Activated naive CD8-positive, alpha-beta T cell treated with anti-CD3 and anti-CD28 coated beads, Interleukin-2, amount 50 U/mL, for 16 hours (primary cell): Measurements from ENCODE around the gene BICRAL.
"Not testable (repeated sequence)": the region's sequence is repeated elsewhere in the genome, so short reads cannot be mapped to it uniquely, and the experiment has no call there.

ENCODE experiments used
- DNase-seq: peaks from one replicate; pipeline ENCODE4 v3.0.0-alpha.2; 2020; ENCODE audit warnings: low read depth, low spot score

Gene BICRAL

DNA sequence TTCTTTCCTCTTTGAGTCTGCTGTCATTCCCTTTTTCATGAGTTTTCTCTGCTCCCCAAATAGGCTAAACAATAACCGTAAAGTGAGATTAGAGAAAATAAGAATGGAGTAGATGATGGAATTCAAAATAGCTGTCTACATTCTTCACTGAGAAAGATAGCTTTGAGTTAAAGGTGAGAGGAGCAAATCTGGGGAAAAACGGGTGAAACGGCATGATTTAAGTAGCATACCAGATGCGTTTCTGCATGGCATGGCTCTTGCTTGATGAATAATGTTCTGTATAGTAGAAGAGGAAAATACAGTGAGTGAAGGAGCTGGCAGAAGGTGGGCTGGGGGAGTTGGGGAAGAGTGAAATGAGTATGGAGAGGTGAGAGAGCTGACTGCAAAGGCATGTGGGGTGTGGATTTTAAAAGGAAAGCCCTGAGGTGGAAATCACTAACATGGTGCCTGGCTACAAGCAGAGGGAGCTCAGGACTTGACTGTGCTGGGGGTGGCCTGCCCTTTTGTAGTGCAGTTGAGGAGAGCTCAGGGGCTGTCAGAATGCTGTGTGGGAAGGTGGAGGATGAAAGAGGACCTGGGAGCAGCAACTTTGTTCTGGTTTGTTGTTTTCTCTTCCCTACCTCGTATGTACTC lies 8.8 kb downstream of the BICRAL start:
- DNase-seq, result no peak

DNA sequence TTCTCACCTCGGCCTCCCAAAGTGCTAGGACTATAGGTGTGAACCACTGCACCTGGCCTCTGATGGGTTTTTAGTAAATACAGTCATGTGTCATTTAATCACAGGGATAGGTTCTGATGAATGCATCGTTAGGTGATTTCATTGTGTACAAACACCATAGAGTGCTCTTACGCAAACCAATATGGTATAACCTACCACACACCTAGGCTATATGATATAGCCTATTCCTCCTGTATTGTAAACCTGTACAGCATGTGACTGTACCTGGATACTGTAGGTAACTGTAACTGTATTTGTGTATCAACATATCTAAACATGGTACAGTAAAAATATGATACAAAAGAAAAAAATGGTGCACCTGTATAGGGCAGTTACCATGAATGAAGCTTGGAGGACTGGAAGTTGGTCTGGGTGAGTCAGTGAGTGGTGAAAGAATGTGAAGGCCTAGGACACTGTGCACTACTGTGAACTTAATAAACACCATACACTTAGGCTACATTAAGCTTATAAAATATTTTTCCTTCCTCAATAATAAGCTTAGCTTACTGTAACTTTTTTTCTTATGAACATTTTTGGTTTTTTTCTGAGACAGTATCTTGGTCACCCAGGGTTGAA lies 10.0 kb downstream of the BICRAL start:
- no peak for DNase-seq

- DNase-seq, result no peak
Measured at GRCh38 chr6:42795651-42796050, 13.8 kb downstream of the BICRAL start.

- DNase-seq, result no peak
Measured at GRCh38 chr6:42796171-42796570, 14.3 kb downstream of the BICRAL start.

- DNase-seq, result not testable (repeated sequence)
Measured at GRCh38 chr6:42797696-42798095, 15.8 kb downstream of the BICRAL start.

DNA sequence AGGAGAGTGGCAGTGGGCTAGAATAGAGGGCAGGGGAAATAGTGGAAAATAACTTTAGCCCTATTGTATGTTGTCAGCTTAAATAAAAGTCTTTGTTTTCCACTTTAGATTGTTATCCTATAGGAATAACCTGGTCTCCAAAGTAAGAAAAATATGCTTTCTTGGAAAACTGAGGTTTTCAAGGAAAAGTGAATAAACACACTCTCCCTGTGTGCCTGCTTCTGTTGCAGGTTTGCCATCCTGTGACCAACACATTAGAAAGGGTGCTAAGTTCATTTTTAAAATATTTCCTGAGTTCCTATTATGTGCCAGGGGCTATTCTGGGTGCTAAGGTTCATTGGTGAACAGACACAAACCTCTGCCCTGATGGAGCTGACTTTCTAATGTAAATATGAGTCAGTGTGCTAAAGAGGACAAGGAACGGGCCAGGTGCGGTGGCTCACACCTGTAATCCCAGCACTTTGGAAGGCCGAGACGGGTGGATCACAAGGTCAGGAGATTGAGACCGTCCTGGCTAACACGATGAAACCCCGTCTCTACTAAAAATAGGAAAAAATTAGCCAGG lies 23.5 kb downstream of the BICRAL start:
- DNase-seq, result no peak

DNA sequence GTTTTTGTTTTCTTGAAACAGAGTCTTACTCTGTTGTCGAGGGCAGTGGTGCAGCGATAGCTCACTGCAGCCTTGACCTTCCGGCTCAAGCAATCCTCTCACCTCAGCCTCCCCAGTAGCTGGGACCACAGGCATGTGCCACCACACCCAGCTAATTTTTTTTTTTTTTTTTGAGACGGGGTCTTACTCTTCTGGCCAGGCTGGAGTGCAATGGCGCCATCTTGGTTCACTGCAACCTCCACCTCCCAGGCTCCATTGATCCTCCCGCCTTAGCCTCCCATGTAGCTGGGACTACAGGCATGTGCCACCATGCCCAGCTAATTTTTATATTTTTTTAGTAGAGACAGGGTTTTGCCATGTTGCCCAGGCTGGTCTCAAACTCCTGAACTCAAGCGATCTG lies 24.5 kb downstream of the BICRAL start:
- DNase-seq, result not testable (repeated sequence)

DNA sequence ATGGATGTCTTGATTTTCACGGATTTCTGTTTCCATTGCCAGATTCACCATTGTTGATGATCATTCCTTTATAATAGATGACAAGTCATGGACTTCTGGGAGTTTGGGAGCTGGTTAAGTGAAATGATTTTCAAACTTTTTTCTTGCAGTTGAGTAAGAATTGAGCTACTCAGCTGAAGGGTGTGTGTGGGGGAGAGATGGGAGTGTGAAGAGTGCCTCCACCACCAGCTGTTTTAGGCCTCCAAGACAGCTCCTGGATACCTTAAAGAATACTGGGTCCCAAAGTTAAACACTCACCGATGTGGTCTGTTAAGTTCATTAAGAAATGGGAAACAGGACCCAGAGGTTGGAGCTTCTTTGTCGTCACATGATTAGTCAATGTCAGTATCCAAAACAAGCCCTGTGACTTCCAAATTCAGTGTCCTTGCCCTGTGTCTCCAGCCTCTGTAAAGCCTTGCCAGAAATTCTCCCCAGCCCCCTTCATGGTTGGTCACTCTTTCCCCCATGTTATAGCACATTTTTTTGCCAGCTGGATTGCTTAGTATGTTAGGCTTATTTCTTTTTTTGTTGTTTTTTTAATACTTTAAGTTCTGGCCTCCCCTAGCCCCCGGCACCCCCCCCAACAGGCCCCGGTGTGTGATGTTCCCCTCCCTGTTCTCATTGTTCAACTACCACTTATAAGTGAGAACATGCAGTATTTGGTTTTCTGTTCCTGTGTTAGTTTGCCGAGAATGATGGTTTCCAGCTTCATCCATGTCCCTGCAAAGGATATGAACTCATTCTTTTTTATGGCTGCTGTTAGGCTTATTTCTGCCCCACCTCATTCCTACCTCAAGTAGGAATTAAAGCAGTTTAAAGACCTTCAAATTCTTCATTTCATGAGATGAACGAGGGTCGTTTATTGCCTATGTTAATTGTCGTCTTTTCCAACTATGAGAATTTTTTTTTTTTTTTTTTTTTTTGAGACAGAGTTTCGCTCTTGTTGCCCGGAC lies 26.9 kb downstream of the BICRAL start:
- no peak for DNase-seq

- no peak for DNase-seq
Measured at GRCh38 chr6:42813074-42813645, 31.3 kb downstream of the BICRAL start.

- no peak for DNase-seq
Measured at GRCh38 chr6:42813906-42814444, 32.1 kb downstream of the BICRAL start.

DNA sequence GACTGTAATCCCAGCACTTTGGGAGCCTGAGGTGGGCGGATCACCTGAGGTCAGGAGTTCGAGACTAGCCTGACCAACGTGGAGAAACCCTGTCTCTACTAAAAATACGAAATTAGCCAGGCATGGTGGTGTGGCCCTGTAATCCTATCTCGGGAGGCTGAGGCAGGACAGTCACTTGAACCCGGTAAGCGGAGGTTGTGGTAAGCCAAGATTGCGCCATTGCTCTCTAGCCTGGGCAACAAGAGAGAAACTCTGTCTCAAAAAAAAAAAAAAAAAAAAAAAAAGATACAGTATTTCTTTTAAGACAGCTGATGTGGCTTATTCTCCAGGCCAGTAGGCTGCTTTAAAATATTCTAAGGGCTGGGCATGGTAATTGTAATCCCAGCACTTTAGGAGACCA lies 33.9 kb downstream of the BICRAL start:
- not testable (repeated sequence) for DNase-seq

DNA sequence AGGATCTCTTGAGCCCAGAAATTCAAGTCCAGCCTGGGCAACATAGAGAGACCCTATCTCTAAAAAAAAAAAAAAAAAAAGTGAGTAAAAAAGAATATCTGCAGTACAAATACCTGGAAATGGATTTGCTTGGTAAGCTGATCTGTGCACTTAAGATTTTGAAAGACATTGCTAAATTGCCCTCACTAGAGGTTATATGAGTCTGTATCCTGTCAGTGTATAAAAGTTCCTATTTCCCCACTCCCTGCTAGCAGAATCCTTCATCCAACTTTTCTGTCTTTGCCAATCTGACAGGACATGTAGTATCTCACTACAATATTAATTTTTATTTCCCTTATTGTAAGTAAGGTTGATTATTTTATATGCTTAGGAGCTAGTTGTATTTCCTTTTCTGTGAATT lies 36.1 kb downstream of the BICRAL start:
- no peak for DNase-seq

DNA sequence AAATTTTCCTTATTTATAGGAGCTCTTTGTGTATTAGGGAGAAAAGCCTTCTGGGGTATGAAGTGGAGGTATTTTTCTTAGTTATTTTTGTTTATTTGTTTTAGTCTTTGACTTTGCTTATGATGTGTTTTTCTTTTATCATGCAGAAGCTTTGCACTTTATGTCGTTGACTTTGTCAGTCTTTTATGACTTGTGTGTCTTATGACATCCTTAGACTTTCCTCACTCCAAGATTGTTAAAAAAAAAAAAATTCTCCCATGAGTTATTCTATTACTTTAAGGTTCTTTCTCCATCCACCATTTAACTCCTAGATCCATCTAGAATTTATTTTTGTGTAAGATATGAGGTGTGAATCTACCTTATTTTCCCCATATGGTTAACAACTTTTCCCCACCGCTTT lies 36.6 kb downstream of the BICRAL start:
- no peak for DNase-seq

DNA sequence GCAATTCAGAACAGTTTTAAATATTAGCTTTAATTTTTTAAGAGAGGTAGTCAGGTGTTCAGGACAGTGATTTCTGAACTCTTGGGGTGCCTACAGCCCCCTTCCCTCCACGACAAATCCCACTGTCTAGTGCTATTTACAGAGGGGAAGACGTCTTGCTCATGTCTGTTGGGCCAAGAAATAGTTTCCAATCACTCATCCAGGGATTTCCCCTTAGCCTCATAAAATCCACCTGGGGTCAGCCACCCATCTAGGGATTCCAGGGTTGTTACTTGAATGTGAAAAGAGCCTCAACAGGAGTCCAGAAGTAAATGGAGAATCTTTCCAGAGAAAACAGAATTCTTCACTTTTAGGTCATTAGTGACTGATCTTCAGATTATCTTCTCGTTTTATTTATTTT lies 37.0 kb downstream of the BICRAL start:
- DNase-seq, result no peak

GRCh38 chr6:42819803-42820511 lies 38.1 kb downstream of the BICRAL start:
- no peak for DNase-seq

GRCh38 chr6:42820512-42821340 lies 38.9 kb downstream of the BICRAL start:
- no peak for DNase-seq

- DNase-seq, result no peak
Measured at GRCh38 chr6:42821341-42821668, 39.5 kb downstream of the BICRAL start.

DNA sequence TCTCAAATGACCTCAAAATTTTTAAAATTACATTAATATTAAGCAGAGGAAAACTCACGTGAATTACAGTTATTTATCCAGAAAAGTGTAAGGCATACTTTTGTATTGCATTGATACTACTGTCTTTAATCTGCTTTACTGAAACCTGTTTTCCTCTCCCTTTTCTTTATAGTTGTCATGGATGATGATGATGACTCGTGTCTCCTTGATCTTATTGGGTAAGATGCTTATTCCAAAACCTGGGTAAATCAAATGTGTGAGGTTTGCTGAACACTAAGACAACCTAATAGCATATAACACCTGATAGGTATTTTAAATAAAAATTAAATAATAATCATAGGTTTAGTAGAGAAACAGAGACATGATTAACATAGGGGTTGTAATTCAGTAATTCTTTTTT lies 40.0 kb downstream of the BICRAL start:
- DNase-seq, result no peak

- no peak for DNase-seq
Measured at GRCh38 chr6:42829561-42830092, 47.8 kb downstream of the BICRAL start.

DNA sequence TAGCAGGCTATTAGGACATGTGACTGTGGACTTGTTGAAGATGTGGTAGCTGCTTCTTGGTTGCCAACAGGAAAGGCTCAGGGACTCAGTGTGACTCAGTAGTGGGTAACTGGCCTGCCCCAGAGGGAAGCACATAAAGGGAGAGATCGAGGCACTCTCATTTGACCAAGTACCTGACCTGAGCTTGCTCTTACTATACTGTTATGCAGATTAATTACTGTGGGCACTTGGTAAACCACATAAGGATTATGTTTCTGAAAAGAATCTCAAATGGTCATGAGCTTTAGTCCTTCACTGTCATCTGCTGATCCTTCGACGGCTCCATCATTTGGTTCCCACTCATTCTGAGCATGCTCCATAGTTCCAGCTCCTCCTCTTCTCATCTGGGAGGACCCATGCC lies 49.4 kb downstream of the BICRAL start:
- no peak for DNase-seq
